Tibial nerve (tissue), 4 donors: Measurements from ENCODE around the gene HSPA6.
"Not testable (repeated sequence)": the region's sequence is repeated elsewhere in the genome, so short reads cannot be mapped to it uniquely, and the experiment has no call there.

ENCODE experiments used
- EP300 ChIP-seq, 2 donors: sonication (generic); formaldehyde crosslinking; IDR thresholded peaks; one replicate each; pipeline ENCODE4 v1.6.1; 2017; ENCODE audit warnings: antibody characterized with exemption in 2 of 2, mild to moderate bottlenecking in 1 of 2
- POLR2A ChIP-seq, 2 donors: fragments of 450-650 bp; IDR thresholded peaks; one replicate each; pipeline ENCODE4 v1.6.1; 2017; ENCODE audit warnings: antibody characterized with exemption in 2 of 2, mild to moderate bottlenecking in 2 of 2, moderate library complexity in 2 of 2
- TF ChIP-seq, protein P1 (sequence below), 5 experiments: fragments of 200-600 bp in 3 of 5; fragments of 450-650 bp in 2 of 5; sonication (generic) in 3 of 5; IDR thresholded peaks; one replicate each; pipeline ENCODE4 v1.5.1; 2016 to 2019; ENCODE audit warnings: antibody characterized with exemption in 5 of 5, mild to moderate bottlenecking in 3 of 5, moderate library complexity in 2 of 5

DNA sequence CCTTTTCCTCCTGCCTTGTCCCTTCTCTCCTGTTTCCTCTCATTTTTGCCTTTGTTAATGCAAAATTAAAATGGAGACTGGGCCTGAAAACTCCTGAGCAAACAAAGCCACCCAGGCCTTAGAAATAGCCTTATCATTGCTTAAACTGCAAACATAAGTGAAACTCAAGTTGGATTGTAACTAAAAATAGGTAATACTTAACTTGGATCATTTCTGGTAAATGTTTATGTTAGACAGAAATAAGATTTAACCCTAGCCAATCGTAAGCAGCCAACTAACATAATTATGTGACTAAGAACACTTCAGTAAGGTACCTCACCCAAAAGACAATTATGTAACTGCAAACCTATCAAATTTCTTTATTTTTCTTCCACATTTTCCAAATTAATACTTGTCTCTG, 10.4 kb upstream of the HSPA6 start:
- TF ChIP-seq, protein P1, sequence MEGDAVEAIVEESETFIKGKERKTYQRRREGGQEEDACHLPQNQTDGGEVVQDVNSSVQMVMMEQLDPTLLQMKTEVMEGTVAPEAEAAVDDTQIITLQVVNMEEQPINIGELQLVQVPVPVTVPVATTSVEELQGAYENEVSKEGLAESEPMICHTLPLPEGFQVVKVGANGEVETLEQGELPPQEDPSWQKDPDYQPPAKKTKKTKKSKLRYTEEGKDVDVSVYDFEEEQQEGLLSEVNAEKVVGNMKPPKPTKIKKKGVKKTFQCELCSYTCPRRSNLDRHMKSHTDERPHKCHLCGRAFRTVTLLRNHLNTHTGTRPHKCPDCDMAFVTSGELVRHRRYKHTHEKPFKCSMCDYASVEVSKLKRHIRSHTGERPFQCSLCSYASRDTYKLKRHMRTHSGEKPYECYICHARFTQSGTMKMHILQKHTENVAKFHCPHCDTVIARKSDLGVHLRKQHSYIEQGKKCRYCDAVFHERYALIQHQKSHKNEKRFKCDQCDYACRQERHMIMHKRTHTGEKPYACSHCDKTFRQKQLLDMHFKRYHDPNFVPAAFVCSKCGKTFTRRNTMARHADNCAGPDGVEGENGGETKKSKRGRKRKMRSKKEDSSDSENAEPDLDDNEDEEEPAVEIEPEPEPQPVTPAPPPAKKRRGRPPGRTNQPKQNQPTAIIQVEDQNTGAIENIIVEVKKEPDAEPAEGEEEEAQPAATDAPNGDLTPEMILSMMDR (IDR thresholded peaks at IDR 0.05): not testable (repeated sequence)
- TF ChIP-seq POLR2A, EP300 (IDR thresholded peaks at IDR 0.05): not testable (repeated sequence)
